Kidney (tissue), 14 donors: Measurements from ENCODE around the gene C2orf81. TPM values are rescaled to one million over a fixed set of nuclear protein-coding genes. Genes with fewer than 3 reads are reported as not detected.

Experiments
- DNase-seq, 5 donors: peaks; one replicate each; pipeline ENCODE4 v3.0.0-alpha.2; 2013 to 2020
- FAIRE-seq: peaks from 2 replicates; lab custom pipeline; 2012; peaks lifted over from hg19 to GRCh38; lab: Jason Lieb, UNC
- H3K27ac ChIP-seq, 2 donors: one replicate each; pipeline ENCODE4 v1.7.0; 2013; ENCODE audit warnings: low read depth in 2 of 2, low read length in 2 of 2, inconsistent platforms in 1 of 2
- H3K27me3 ChIP-seq: one replicate; pipeline ENCODE4 v1.7.1; 2013; ENCODE audit warnings: low read length, inconsistent platforms; ENCODE audit not compliant: control insufficient read depth, insufficient read depth
- H3K36me3 ChIP-seq, 3 donors: one replicate each; pipeline versions ENCODE4 v1.7.0 to v1.7.1; 2013; ENCODE audit warnings: low read length in 3 of 3, control low read depth in 1 of 3, inconsistent platforms in 1 of 3; ENCODE audit not compliant: insufficient read depth in 3 of 3, control insufficient read depth in 2 of 3
- H3K4me1 ChIP-seq, 3 donors: one replicate each; pipeline versions ENCODE4 v1.7.0 to v1.7.1; 2013; ENCODE audit warnings: low read length in 3 of 3, inconsistent platforms in 1 of 3, low read depth in 1 of 3; ENCODE audit not compliant: control insufficient read depth in 2 of 3, insufficient read depth in 2 of 3
- H3K4me3 ChIP-seq, 3 donors: one replicate each; pipeline versions ENCODE4 v1.7.0 to v1.8.1; 2013; ENCODE audit warnings: low read length in 3 of 3, control low read depth in 1 of 3, inconsistent platforms in 1 of 3
- H3K9ac ChIP-seq, 3 donors: one replicate each; pipeline versions ENCODE4 v1.7.0 to v1.7.1; 2013; ENCODE audit warnings: low read length in 3 of 3, control low read depth in 1 of 3, inconsistent platforms in 1 of 3
- H3K9me3 ChIP-seq, 3 donors: one replicate each; pipeline versions ENCODE4 v1.7.0 to v1.7.1; 2013; ENCODE audit warnings: low read length in 3 of 3, control low read depth in 1 of 3, inconsistent platforms in 1 of 3; ENCODE audit not compliant: control insufficient read depth in 2 of 3, insufficient read depth in 1 of 3
- CTCF ChIP-seq: IDR thresholded peaks from 3 replicates; pipeline ENCODE4 v1.5.1; 2012; ENCODE audit warnings: mild to moderate bottlenecking, moderate library complexity, borderline replicate concordance; ENCODE audit not compliant: insufficient read depth; ENCODE audit errors: extremely low read depth
- intact Hi-C: fragments of 100-400 bp; cut with DNase I; formaldehyde crosslinking; loops from one replicate; pipeline ENCODE4 v1.11.1; 2022
- polyA plus RNA-seq: library from polyadenylated mRNA; stranded (reverse); fragments of 350-450 nt; fragmentation: Illumina TruSeq; extraction: RNeasy Lipid Tissue Mini Kit (QIAGEN cat#74804); gene quantifications from one replicate; pipeline ENCODE4 v1.2.3, GENCODE V29; 2014; ENCODE audit warnings: low read depth, low replicate concordance; ENCODE audit not compliant: insufficient read depth
- total RNA-seq: library from RNA; stranded (reverse); fragmentation: NEBNext Ultra II Directional; extraction: Animal tissue kit (Norgen Biotek cat#: 25700); gene quantifications from one replicate; pipeline ENCODE4 v1.2.1, GENCODE V29; 2021
- donor health status: control.
- donor health status: control.
- donor health status: control.
- donor health status: control.
- donor health status: control.
- donor health status: DM: yes; HTN: yes; CAD: no.
- donor health status: Normal renal cell carcinoma (clear cell type).

The C2orf81 gene
- total and polyA plus RNA-seq, 2 donors from 2014 or later: 8.8 to 11.6 TPM

GRCh38 chr2:74407682-74408081 lies 13.7 kb downstream of the C2orf81 start:
- peak in 1 of 5 donors; percentile 16 for DNase-seq
- no peaks in the 10 kb centered on the region for H3K9me3 ChIP-seq
- H3K9ac ChIP-seq: no peak overlapping the region
- no peak for TF ChIP-seq CTCF
- H3K27ac ChIP-seq: no peak overlapping the region
- FAIRE-seq: no peak
- intact Hi-C loops: no loop called here
- H3K36me3 ChIP-seq: no peaks in the 10 kb centered on the region
- H3K4me3 ChIP-seq: no peak overlapping the region
- H3K4me1 ChIP-seq: no peaks in the 10 kb centered on the region
- no peaks in the 10 kb centered on the region for H3K27me3 ChIP-seq

GRCh38 chr2:74406035-74406434 lies 15.4 kb downstream of the C2orf81 start:
- Histone ChIP-seq H3K4me3 (no peak overlapping the region), H3K27ac (no peak overlapping the region), H3K9ac (no peak overlapping the region), H3K4me1 (no peaks in the 10 kb centered on the region), H3K27me3 (no peaks in the 10 kb centered on the region), H3K36me3 (no peaks in the 10 kb centered on the region), H3K9me3 (no peaks in the 10 kb centered on the region)
- FAIRE-seq (no peak), DNase-seq (no peak)
- TF ChIP-seq CTCF: no peak
- intact Hi-C loops: no loop called here

- Histone ChIP-seq H3K9ac (no peak overlapping the region), H3K27me3 (no peaks in the 10 kb centered on the region), H3K4me1 (no peaks in the 10 kb centered on the region), H3K9me3 (no peaks in the 10 kb centered on the region), H3K27ac (no peak overlapping the region), H3K4me3 (no peak overlapping the region), H3K36me3 (no peaks in the 10 kb centered on the region)
- FAIRE-seq (no peak), DNase-seq (no peak)
- TF ChIP-seq CTCF: no peak
- intact Hi-C loops: no loop called here
Measured at GRCh38 chr2:74401891-74402290, 19.5 kb downstream of the C2orf81 start.

GRCh38 chr2:74399785-74400184 lies 21.6 kb downstream of the C2orf81 start:
- Histone ChIP-seq H3K9me3 (no peaks in the 10 kb centered on the region), H3K36me3 (no peaks in the 10 kb centered on the region), H3K27ac (no peak overlapping the region), H3K27me3 (no peaks in the 10 kb centered on the region), H3K4me1 (no peaks in the 10 kb centered on the region), H3K4me3 (no peak overlapping the region), H3K9ac (no peak overlapping the region)
- FAIRE-seq (no peak), DNase-seq (peak in 1 of 5 donors; percentile 14)
- peak; percentile 27 for TF ChIP-seq CTCF
- intact Hi-C loops: no loop called here
